ENCODE measurements around the gene SLC35A3.

DNA sequence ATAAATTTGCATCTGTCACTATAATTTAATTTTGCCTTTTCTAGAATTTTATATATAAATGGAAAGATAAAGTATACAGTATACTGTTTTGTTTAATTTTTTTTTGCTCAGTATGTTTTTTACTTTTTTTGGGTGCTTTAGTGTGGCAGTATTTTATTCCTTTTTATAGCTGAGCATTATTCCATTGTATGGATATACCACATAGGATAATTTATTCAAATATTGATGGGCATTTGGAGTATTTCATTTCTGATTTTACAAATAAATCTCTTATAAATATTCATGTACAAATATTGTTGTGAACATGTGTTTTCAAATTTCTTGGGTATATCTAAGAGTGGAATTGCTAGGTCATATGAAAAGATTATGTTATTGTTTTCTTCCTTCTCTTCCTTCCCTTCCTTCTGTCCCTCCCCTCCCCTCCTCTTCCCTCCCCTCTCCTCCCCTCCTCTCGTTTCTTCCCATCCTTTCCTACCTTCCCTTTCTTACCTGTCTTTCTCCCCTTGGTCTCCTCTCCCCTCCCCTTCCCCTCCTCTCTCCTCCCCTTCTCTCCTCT lies 18.5 kb downstream of the SLC35A3 start:
- TF ChIP-seq, protein P1, sequence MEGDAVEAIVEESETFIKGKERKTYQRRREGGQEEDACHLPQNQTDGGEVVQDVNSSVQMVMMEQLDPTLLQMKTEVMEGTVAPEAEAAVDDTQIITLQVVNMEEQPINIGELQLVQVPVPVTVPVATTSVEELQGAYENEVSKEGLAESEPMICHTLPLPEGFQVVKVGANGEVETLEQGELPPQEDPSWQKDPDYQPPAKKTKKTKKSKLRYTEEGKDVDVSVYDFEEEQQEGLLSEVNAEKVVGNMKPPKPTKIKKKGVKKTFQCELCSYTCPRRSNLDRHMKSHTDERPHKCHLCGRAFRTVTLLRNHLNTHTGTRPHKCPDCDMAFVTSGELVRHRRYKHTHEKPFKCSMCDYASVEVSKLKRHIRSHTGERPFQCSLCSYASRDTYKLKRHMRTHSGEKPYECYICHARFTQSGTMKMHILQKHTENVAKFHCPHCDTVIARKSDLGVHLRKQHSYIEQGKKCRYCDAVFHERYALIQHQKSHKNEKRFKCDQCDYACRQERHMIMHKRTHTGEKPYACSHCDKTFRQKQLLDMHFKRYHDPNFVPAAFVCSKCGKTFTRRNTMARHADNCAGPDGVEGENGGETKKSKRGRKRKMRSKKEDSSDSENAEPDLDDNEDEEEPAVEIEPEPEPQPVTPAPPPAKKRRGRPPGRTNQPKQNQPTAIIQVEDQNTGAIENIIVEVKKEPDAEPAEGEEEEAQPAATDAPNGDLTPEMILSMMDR (IDR thresholded peaks at IDR 0.05), result no peak
- TF ChIP-seq POLR2A (IDR thresholded peaks at IDR 0.05), result no peak
- no peak for TF ChIP-seq EP300 (IDR thresholded peaks at IDR 0.05)
- TF ChIP-seq POLR2AphosphoS5 (IDR thresholded peaks at IDR 0.05), result no peak

Data from gastroesophageal sphincter (tissue), 3 donors.